ENCODE data around the gene NOP9. TPM values are rescaled to one million over a fixed set of nuclear protein-coding genes. Genes with fewer than 3 reads are reported as not detected.

The NOP9 gene
- total RNA-seq, 4 donors from 2014 or later, result 18.8 to 20.9 (median 19.3) TPM

DNA sequence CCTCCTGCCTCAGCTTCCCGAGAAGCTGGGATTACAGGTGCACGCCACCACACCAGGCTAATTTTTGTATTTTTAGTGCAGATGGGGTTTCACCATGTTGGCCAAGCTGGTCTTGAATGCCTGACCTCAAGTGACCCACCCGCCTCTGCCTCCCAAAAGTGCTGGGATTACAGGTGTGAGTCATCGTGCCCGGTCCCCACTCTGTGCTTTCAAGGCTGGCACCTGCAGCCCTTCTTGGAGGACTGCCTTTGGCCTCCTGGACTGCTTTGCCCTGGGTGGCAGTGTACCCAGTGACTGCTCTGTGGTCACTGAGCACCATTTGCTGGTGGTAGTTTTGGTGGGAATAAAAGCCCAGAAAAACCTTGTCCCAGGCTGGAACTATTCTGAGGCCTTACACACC lies 12.7 kb upstream of the NOP9 start:
- Histone ChIP-seq H3K9me3 (no peaks in the 10 kb centered on the region), H3K4me1 (no peaks in the 10 kb centered on the region), H3K27me3 (no peaks in the 10 kb centered on the region), H3K36me3 (peaks cover 0 to 25% (median 10%) of the 10 kb centered on the region in 4 donors), H3K4me3 (no peak overlapping the region), H3K27ac (no peak overlapping the region)
- TF ChIP-seq POLR2A (IDR thresholded peaks at IDR 0.05) (no peak), EP300 (IDR thresholded peaks at IDR 0.05; ENCODE audit: low read depth) (no peak), POLR2AphosphoS5 (IDR thresholded peaks at IDR 0.05) (no peak)
- TF ChIP-seq, protein P1, sequence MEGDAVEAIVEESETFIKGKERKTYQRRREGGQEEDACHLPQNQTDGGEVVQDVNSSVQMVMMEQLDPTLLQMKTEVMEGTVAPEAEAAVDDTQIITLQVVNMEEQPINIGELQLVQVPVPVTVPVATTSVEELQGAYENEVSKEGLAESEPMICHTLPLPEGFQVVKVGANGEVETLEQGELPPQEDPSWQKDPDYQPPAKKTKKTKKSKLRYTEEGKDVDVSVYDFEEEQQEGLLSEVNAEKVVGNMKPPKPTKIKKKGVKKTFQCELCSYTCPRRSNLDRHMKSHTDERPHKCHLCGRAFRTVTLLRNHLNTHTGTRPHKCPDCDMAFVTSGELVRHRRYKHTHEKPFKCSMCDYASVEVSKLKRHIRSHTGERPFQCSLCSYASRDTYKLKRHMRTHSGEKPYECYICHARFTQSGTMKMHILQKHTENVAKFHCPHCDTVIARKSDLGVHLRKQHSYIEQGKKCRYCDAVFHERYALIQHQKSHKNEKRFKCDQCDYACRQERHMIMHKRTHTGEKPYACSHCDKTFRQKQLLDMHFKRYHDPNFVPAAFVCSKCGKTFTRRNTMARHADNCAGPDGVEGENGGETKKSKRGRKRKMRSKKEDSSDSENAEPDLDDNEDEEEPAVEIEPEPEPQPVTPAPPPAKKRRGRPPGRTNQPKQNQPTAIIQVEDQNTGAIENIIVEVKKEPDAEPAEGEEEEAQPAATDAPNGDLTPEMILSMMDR (IDR thresholded peaks at IDR 0.05), result no peak
- WGBS, 2 donors (ENCODE audit: low coverage in 1 of 2), result 95 to 100% methylated on average over 2 to 5 of the region's 5 CpGs
- in situ Hi-C loops (cut with MboI; ENCODE audit: low pct_ligation_motif_present in 1 of 4, low pct_unique_long_range_greater_than_20kb in 1 of 4, low sequenced_read_pairs in 3 of 4) (no loop called here), intact Hi-C loops (cut with DNase I; ENCODE audit: low total_unique reads) (no loop called here)
- no peak for DNase-seq

DNA sequence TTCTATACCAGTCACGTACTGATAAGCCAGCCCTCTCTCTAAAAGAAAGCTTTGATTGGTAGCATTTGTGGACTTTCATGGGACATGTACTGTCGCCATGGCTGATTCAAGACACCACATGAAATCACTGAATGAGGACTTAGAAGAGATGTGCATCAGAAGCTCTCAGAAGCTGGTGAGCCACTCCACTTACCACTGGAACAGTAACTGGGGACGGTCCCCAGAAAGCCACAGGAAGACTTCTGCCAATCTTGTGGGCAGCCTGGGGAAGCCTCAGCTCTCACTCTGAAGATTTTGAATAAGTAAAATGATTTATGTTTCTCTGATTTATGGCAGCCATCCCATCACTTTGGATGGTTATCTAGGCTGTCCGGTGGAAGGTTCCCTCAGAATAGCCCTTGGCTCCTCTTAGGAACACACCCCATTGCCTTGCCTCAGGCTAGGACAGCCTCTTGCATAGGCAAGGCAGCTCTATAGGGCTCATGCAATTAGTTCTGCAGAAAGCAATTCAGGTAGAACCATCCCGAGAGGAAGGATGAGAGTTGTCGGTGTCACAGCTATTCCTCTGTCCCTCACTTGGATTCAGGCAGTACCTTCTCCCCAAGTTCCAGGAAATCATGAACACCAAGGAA lies 9.9 kb upstream of the NOP9 start:
- 85% methylated on average over 6 of the region's 6 CpGs; no CpG with 5 or more reads in 1 of the 2 donors for WGBS, 2 donors (ENCODE audit: low coverage in 1 of 2)
- in situ Hi-C loops (cut with MboI; ENCODE audit: low pct_ligation_motif_present in 1 of 4, low pct_unique_long_range_greater_than_20kb in 1 of 4, low sequenced_read_pairs in 3 of 4) (loop anchor here in 1 of 4 donors (5.0 kb wide), 1 partner anchor 42 kb away; no protein-coding TSS in a partner anchor), intact Hi-C loops (cut with DNase I; ENCODE audit: low total_unique reads) (no loop called here)

DNA sequence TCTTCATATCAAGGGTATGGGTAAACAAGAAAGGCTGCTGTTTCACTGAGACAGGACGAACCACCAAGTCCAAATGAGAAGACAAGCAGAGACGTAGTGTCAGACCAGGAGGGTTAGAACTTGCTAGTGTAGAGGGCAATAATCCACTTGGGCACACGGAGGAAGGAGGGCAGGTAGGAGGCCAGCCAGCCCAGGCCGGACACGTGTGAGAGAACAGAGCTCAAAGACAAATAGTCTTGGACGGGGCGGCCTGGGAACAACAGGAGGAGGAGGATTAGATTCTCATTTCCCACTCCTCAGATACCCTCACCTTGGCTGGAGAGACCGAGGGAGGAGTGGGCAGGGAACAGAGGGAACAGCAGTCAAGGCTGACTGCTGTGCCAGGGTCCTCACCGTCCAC lies 8.9 kb upstream of the NOP9 start:
- TF ChIP-seq POLR2AphosphoS5 (IDR thresholded peaks at IDR 0.05), result no peak
- H3K4me3 ChIP-seq, result no peak overlapping the region
- intact Hi-C loops (cut with DNase I; ENCODE audit: low total_unique reads), result no loop called here
- no peaks in the 10 kb centered on the region for H3K27me3 ChIP-seq
- no peak for DNase-seq
- H3K27ac ChIP-seq, result no peak overlapping the region
- no peaks in the 10 kb centered on the region for H3K4me1 ChIP-seq
- H3K36me3 ChIP-seq, result peaks cover 0 to 34% (median 16%) of the 10 kb centered on the region in 4 donors
- H3K9me3 ChIP-seq, result no peaks in the 10 kb centered on the region
- in situ Hi-C loops (cut with MboI; ENCODE audit: low pct_ligation_motif_present in 1 of 4, low pct_unique_long_range_greater_than_20kb in 1 of 4, low sequenced_read_pairs in 3 of 4), result loop anchor here in 1 of 4 donors (5.0 kb wide), 1 partner anchor 43 kb away; no protein-coding TSS in a partner anchor
- WGBS, 2 donors (ENCODE audit: low coverage in 1 of 2), result 78 to 79% methylated on average over 8 to 9 of the region's 9 CpGs

More for the DNA sequence above, 9.9 kb upstream of the NOP9 start:
- H3K27me3 ChIP-seq, result no peaks in the 10 kb centered on the region
- H3K36me3 ChIP-seq, result peaks cover 0 to 31% (median 14%) of the 10 kb centered on the region in 4 donors
- no peak overlapping the region for H3K4me3 ChIP-seq
- H3K27ac ChIP-seq, result no peak overlapping the region
- DNase-seq, result no peak
- no peaks in the 10 kb centered on the region for H3K4me1 ChIP-seq
- no peak for TF ChIP-seq POLR2A (IDR thresholded peaks at IDR 0.05)
- no peak for TF ChIP-seq POLR2AphosphoS5 (IDR thresholded peaks at IDR 0.05)
- no peak for TF ChIP-seq EP300 (IDR thresholded peaks at IDR 0.05; ENCODE audit: low read depth)
- no peaks in the 10 kb centered on the region for H3K9me3 ChIP-seq

DNA sequence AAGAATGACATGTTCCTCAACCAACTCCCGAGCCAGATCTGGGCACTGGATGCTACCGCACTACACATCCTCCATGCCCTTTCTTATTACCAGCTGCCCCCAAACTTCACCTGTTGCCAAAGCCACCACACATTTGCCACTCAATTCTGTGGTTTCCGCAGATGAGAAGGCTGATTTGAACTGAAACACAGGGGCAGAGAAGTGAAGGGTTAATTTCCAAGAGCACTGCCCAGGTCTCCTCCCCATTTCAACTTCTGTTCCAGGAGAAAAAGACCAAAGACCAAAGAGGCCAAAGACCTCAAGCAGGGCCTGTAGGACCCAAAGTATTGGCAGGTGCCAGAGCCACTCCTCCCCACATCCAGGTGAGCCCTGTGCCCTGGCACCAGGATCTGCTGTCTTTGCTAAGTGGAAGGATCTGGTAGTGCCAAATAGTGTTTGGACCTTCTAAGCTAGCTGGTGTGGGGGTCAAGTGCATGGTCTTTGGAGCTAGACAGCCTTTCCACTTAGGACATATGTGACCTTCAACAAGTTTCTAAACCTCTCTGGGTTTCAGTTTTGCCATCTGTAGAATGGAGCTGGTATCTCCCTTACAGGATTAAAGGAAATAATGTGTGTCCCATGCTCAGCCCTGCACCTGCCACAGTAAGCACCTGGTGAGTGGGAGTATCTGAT lies 8.1 kb upstream of the NOP9 start:
- WGBS, 2 donors (ENCODE audit: low coverage in 1 of 2), result 87% methylated on average over 3 of the region's 3 CpGs; no CpG with 5 or more reads in 1 of the 2 donors
- Histone ChIP-seq H3K27ac (no peak overlapping the region), H3K4me1 (peaks cover 0 to 1% (median under 1%) of the 10 kb centered on the region in 4 donors), H3K27me3 (no peaks in the 10 kb centered on the region), H3K4me3 (no peak overlapping the region), H3K9me3 (no peaks in the 10 kb centered on the region), H3K36me3 (peaks cover 0 to 37% (median 17%) of the 10 kb centered on the region in 4 donors)
- no peak for DNase-seq
- TF ChIP-seq EP300 (IDR thresholded peaks at IDR 0.05; ENCODE audit: low read depth), result no peak
- TF ChIP-seq, protein P1 (IDR thresholded peaks at IDR 0.05), result no peak
- TF ChIP-seq POLR2AphosphoS5 (IDR thresholded peaks at IDR 0.05), result no peak
- TF ChIP-seq POLR2A (IDR thresholded peaks at IDR 0.05), result no peak
- in situ Hi-C loops (cut with MboI; ENCODE audit: low pct_ligation_motif_present in 1 of 4, low pct_unique_long_range_greater_than_20kb in 1 of 4, low sequenced_read_pairs in 3 of 4), result loop anchor here in 1 of 4 donors (5.0 kb wide), 1 partner anchor 44 kb away; no protein-coding TSS in a partner anchor
- intact Hi-C loops (cut with DNase I; ENCODE audit: low total_unique reads), result no loop called here

Measured in transverse colon (tissue), 4 donors.